ENCODE results near the gene NYAP2. TPM values are rescaled to one million over a fixed set of nuclear protein-coding genes. Genes with fewer than 3 reads are reported as not detected.

The NYAP2 gene
- total RNA-seq, 2 donors from 2014 or later: not detected

DNA sequence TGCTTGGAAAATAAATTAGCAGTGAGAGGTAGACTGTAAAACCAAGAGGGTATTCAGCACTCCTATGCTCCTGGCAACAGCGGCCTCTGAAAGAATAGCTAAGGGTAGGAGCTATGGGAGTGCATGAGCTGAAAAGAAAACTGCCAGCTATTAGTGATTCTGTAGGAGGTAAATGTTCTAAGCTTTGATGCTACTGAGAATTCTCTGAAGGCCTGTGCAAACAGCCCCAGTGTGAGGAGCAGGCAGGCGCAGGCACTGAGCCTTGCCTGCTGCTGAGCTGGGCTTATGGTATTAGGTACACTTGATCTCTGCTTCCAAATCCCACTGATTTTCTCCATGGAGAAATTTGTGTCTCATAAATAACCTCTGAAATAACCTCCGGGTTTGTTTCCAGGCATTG, 86.7 kb downstream of the NYAP2 start:
- Histone ChIP-seq H3K4me1 (ENCODE audit: control insufficient read depth, insufficient read depth, low read length) (no peaks in the 10 kb centered on the region), H3K4me3 (ENCODE audit: low read length) (no peak overlapping the region), H3K9ac (ENCODE audit: extremely low read depth, low read length, poor library complexity, severe bottlenecking) (no peak overlapping the region), H3K27ac (ENCODE audit: low read depth, low read length) (no peak overlapping the region), H3K36me3 (ENCODE audit: control insufficient read depth, insufficient read depth, low read length) (no peaks in the 10 kb centered on the region), H3K27me3 (ENCODE audit: control insufficient read depth, insufficient read depth, low read length, poor library complexity, severe bottlenecking) (no peaks in the 10 kb centered on the region), H3K9me3 (ENCODE audit: control insufficient read depth, low read length) (no peaks in the 10 kb centered on the region)
- WGBS, 2 experiments (ENCODE audit: insufficient coverage in 1 of 2, insufficient read length in 1 of 2): 90 to 93% methylated on average over 2 to 3 of the region's 3 CpGs
- DNase-seq: no peak
- Mint-ChIP-seq H3K9me3 (no peaks in the 10 kb centered on the region), H3K4me1 (peaks cover 3% of the 10 kb centered on the region), H3K36me3 (ENCODE audit: low read depth) (no peaks in the 10 kb centered on the region), H3K4me3 (no peak overlapping the region), H3K27ac (no peak overlapping the region), H3K27me3 (ENCODE audit: insufficient read depth) (no peaks in the 10 kb centered on the region)
- TF ChIP-seq, protein P1, sequence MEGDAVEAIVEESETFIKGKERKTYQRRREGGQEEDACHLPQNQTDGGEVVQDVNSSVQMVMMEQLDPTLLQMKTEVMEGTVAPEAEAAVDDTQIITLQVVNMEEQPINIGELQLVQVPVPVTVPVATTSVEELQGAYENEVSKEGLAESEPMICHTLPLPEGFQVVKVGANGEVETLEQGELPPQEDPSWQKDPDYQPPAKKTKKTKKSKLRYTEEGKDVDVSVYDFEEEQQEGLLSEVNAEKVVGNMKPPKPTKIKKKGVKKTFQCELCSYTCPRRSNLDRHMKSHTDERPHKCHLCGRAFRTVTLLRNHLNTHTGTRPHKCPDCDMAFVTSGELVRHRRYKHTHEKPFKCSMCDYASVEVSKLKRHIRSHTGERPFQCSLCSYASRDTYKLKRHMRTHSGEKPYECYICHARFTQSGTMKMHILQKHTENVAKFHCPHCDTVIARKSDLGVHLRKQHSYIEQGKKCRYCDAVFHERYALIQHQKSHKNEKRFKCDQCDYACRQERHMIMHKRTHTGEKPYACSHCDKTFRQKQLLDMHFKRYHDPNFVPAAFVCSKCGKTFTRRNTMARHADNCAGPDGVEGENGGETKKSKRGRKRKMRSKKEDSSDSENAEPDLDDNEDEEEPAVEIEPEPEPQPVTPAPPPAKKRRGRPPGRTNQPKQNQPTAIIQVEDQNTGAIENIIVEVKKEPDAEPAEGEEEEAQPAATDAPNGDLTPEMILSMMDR (conservative IDR thresholded peaks at IDR 0.05): no peak

DNA sequence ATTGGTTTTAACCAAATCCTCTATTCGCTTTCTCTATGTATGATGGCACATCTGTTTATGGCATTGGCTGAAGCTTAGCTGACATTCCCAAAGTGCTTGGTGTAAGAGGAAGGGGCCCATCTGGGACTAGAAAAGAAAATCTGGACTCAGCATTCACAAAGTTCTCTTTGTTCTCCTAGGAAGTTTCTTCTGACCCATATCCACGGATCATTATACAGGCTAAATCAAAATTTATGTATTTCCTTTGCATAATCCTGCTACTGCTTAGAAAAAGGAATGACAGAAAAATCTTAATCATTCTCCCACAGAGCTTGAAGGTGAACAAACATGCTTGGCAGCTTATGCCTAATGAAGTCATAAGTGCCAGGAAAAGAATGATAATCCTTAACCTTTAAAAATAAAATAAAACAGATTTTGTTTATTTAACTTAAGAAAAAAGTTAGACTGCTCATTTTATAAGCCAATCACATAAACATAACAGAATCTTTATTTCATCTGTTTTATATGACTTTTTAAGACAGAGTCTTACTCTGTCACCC, 88.4 kb downstream of the NYAP2 start:
- TF ChIP-seq, protein P1 (conservative IDR thresholded peaks at IDR 0.05): no peak
- Mint-ChIP-seq H3K4me3 (no peak overlapping the region), H3K27ac (no peak overlapping the region), H3K9me3 (no peaks in the 10 kb centered on the region), H3K27me3 (ENCODE audit: insufficient read depth) (no peaks in the 10 kb centered on the region), H3K4me1 (no peaks in the 10 kb centered on the region), H3K36me3 (ENCODE audit: low read depth) (no peaks in the 10 kb centered on the region)
- Histone ChIP-seq H3K9ac (ENCODE audit: extremely low read depth, low read length, poor library complexity, severe bottlenecking) (no peak overlapping the region), H3K27me3 (ENCODE audit: control insufficient read depth, insufficient read depth, low read length, poor library complexity, severe bottlenecking) (no peaks in the 10 kb centered on the region), H3K4me1 (ENCODE audit: control insufficient read depth, insufficient read depth, low read length) (no peaks in the 10 kb centered on the region), H3K27ac (ENCODE audit: low read depth, low read length) (no peak overlapping the region), H3K9me3 (ENCODE audit: control insufficient read depth, low read length) (no peaks in the 10 kb centered on the region), H3K4me3 (ENCODE audit: low read length) (no peak overlapping the region), H3K36me3 (ENCODE audit: control insufficient read depth, insufficient read depth, low read length) (no peaks in the 10 kb centered on the region)
- 96 to 100% methylated on average over 1 to 2 of the region's 2 CpGs for WGBS, 2 experiments (ENCODE audit: insufficient coverage in 1 of 2, insufficient read length in 1 of 2)
- no peak for DNase-seq

DNA sequence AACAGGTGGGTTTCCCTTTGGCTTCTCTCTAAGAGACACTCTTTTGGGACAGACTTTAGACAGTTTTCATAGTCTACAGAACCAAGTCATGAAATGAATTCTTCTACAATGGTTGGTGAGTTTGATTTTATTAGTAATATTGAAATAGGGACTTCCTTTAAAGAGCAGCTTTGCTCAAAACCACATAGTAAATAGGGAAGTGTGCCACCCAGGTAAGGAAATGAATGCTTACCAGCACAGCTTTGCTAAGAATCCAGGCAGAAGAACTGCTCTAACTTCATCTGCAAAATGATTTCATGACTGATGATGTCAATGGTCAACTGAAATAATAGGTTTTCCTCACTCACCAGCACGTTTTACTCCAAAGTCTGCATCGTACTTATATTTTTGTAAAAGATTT, 89.2 kb downstream of the NYAP2 start:
- Histone ChIP-seq H3K9ac (ENCODE audit: extremely low read depth, low read length, poor library complexity, severe bottlenecking) (no peak overlapping the region), H3K9me3 (ENCODE audit: control insufficient read depth, low read length) (no peaks in the 10 kb centered on the region), H3K36me3 (ENCODE audit: control insufficient read depth, insufficient read depth, low read length) (no peaks in the 10 kb centered on the region), H3K4me1 (ENCODE audit: control insufficient read depth, insufficient read depth, low read length) (no peaks in the 10 kb centered on the region), H3K27me3 (ENCODE audit: control insufficient read depth, insufficient read depth, low read length, poor library complexity, severe bottlenecking) (no peaks in the 10 kb centered on the region), H3K4me3 (ENCODE audit: low read length) (no peak overlapping the region), H3K27ac (ENCODE audit: low read depth, low read length) (no peak overlapping the region)
- no peak overlapping the region for H3K27ac Mint-ChIP-seq
- TF ChIP-seq, protein P1 (conservative IDR thresholded peaks at IDR 0.05): no peak
- H3K9me3 Mint-ChIP-seq: no peaks in the 10 kb centered on the region
- no peak for DNase-seq
- no peaks in the 10 kb centered on the region for H3K4me1 Mint-ChIP-seq
- no peaks in the 10 kb centered on the region for H3K36me3 Mint-ChIP-seq (ENCODE audit: low read depth)
- 91 to 100% methylated on average over 2 of the region's 2 CpGs for WGBS, 2 experiments (ENCODE audit: insufficient coverage in 1 of 2, insufficient read length in 1 of 2)
- H3K27me3 Mint-ChIP-seq (ENCODE audit: insufficient read depth): no peaks in the 10 kb centered on the region
- H3K4me3 Mint-ChIP-seq: no peak overlapping the region

All from endodermal cell (in vitro differentiated cells).